CD4-positive, alpha-beta T cell (primary cell): ENCODE data around the gene DUSP14. TPM values are rescaled to one million over a fixed set of nuclear protein-coding genes. Genes with fewer than 3 reads are reported as not detected.

Experiments
- ATAC-seq: fragments of 200-7000 bp; cut with Tn5 transposase; one replicate; pipeline ENCODE4 v1.10.0; 2022; ENCODE audit warnings: mild to moderate bottlenecking; ENCODE audit not compliant: poor library complexity
- CTCF ChIA-PET: fragments of 350-600 bp; sonication (Branson Sonifier 250); formaldehyde crosslinking; loops from one replicate; lab custom pipeline; 2021; ENCODE audit warnings: antibody characterized with exemption, inconsistent platforms; lab: Charles Lee
- POLR2A ChIA-PET: fragments of 350-600 bp; sonication (Branson Sonifier 250); formaldehyde crosslinking; loops from one replicate; lab custom pipeline; 2021; ENCODE audit warnings: antibody characterized with exemption, inconsistent platforms; lab: Charles Lee
- DNase-seq, 14 experiments: peaks; one replicate each; pipeline ENCODE4 v3.0.0-alpha.2; 2013 to 2020; ENCODE audit warnings: mixed read lengths in 2 of 14
- H3K27ac ChIP-seq, 2 donors: one replicate each; pipeline versions ENCODE4 v1.5.1 to v1.7.0; 2013; ENCODE audit warnings: low read length in 2 of 2, low read depth in 1 of 2, mild to moderate bottlenecking in 1 of 2
- H3K27me3 ChIP-seq, 2 experiments: 1 replicate in 1 of 2; 2 replicates in 1 of 2; pipeline versions ENCODE4 v1.6.1 to v1.7.0; 2013; ENCODE audit warnings: low read length in 2 of 2, control low read depth in 1 of 2, mild to moderate bottlenecking in 1 of 2, moderate library complexity in 1 of 2; ENCODE audit not compliant: insufficient read depth in 2 of 2, control insufficient read depth in 1 of 2
- H3K36me3 ChIP-seq: one replicate; pipeline ENCODE4 v1.6.1; 2013; ENCODE audit warnings: low read length, control low read depth; ENCODE audit not compliant: insufficient read depth
- H3K4me1 ChIP-seq: one replicate; pipeline ENCODE4 v1.6.1; 2013; ENCODE audit warnings: low read length, control low read depth; ENCODE audit not compliant: insufficient read depth
- H3K4me3 ChIP-seq: one replicate; pipeline ENCODE4 v1.5.1; 2013; ENCODE audit warnings: mild to moderate bottlenecking, low read length, moderate library complexity
- H3K9me3 ChIP-seq, 2 experiments: 1 replicate in 1 of 2; 2 replicates in 1 of 2; pipeline versions ENCODE4 v1.6.1 to v1.7.0; 2013; ENCODE audit warnings: low read length in 2 of 2, mild to moderate bottlenecking in 2 of 2, control low read depth in 1 of 2, moderate library complexity in 1 of 2; ENCODE audit not compliant: control insufficient read depth in 1 of 2, insufficient read depth in 1 of 2
- H3K27ac Mint-ChIP-seq: one replicate; pipeline ENCODE4 v1.8.0; 2020; ENCODE audit warnings: mixed read lengths
- H3K27me3 Mint-ChIP-seq: one replicate; pipeline ENCODE4 v1.8.0; 2021; ENCODE audit warnings: mixed read lengths
- H3K36me3 Mint-ChIP-seq: one replicate; pipeline ENCODE4 v1.8.0; 2021; ENCODE audit warnings: low read depth, mixed read lengths
- H3K4me1 Mint-ChIP-seq: one replicate; pipeline ENCODE4 v1.8.0; 2021; ENCODE audit warnings: low read depth, mixed read lengths
- H3K4me3 Mint-ChIP-seq: one replicate; pipeline ENCODE4 v1.8.0; 2020; ENCODE audit warnings: mild to moderate bottlenecking, mixed read lengths
- H3K9me3 Mint-ChIP-seq: one replicate; pipeline ENCODE4 v1.8.0; 2020; ENCODE audit warnings: mixed read lengths
- CTCF ChIP-seq: fragments of 200-600 bp; IDR thresholded peaks from one replicate; pipeline ENCODE4 v1.8.0; 2022; ENCODE audit warnings: antibody characterized with exemption, mild to moderate bottlenecking
- intact Hi-C, 2 experiments: fragments of 100-400 bp; cut with DNase I in 1 of 2; cut with micrococcal nuclease in 1 of 2; formaldehyde crosslinking; loops; one replicate each; pipeline versions ENCODE4 v1.15.1 to v1.9.0; 2023 to 2025; cut with DNase I, micrococcal nuclease
- total RNA-seq, 174 experiments: library from RNA in 2 of 174; stranded (reverse) in 2 of 174; gene quantifications; one replicate each; pipeline ENCODE4 v1.2.3 and lab custom pipeline; 2021 to 2026

Gene DUSP14
- total RNA-seq, 2 experiments from 2014 or later = 4.4 to 4.9 TPM

- H3K9me3 Mint-ChIP-seq = no peaks in the 10 kb centered on the region
- ChIA-PET POLR2A (no interaction called here), CTCF (interaction anchor here (1.1 kb wide), 1 partner anchor 10 kb away, joined by 3 read pairs; no protein-coding TSS in a partner anchor)
- DNase-seq = no peak
- no peak overlapping the region for H3K4me3 Mint-ChIP-seq
- no peak for TF ChIP-seq CTCF
- intact Hi-C loops = no loop called here
- H3K4me3 ChIP-seq = no peak overlapping the region
- no peaks in the 10 kb centered on the region for H3K4me1 ChIP-seq
- H3K27me3 Mint-ChIP-seq = no peaks in the 10 kb centered on the region
- H3K27ac ChIP-seq = no peak overlapping the region
- no peak overlapping the region for H3K27ac Mint-ChIP-seq
- H3K4me1 Mint-ChIP-seq = peaks cover 11% of the 10 kb centered on the region
- peaks cover 80% of the 10 kb centered on the region for H3K36me3 Mint-ChIP-seq
- no peak for ATAC-seq
- H3K9me3 ChIP-seq = no peaks in the 10 kb centered on the region
- H3K36me3 ChIP-seq = peaks cover 78% of the 10 kb centered on the region
- no peaks in the 10 kb centered on the region for H3K27me3 ChIP-seq
Observed at GRCh38 chr17:37562016-37562745, 72.5 kb downstream of the DUSP14 start.

Other genes starting within 250 kb of the DUSP14 start
- not detected for gene C17orf78, start 113.9 kb upstream of the DUSP14 start, total RNA-seq
- gene ACACA, start 83.1 kb upstream of the DUSP14 start, total RNA-seq = 10 to 100 TPM; 26.0 to 28.9 TPM
- 1 to 10 TPM; 6.7 to 8.0 TPM for gene TADA2A, start 83.0 kb upstream of the DUSP14 start, total RNA-seq
- 10 to 100 TPM; 40.0 to 45.8 TPM for gene SYNRG, start 119.5 kb downstream of the DUSP14 start, total RNA-seq
- gene DDX52, start 153.6 kb downstream of the DUSP14 start, total RNA-seq = 10 to 100 TPM; 27.4 to 30.1 TPM